ENCODE data around the gene SLC39A12.
"Not testable (repeated sequence)": the region's sequence is repeated elsewhere in the genome, so short reads cannot be mapped to it uniquely, and the experiment has no call there.

Gene SLC39A12

DNA sequence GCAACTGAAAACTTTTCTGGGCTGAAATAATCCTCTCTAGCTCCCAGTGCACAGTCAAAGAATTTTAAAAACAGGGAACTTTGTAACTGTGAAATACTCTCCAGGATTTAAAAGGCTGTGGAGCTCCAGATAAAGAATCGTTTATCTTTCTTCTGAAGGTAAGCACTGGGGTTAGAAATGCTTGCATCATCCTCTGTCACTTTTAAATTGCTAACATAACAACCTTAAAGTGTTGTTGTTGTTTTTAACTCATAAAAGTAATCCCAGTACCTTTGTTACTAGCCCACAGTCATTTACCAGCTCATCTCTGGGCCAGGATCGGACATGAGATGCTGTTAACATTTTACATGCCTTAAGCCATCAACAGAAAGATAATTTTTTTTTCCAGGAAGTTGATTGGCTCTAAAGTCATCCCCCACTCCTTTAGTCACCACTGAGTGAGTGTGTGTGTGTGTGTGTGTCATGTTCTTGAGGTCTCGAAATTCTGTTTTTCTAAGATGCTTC lies at the start of gene SLC39A12:
SLC39A12 (plus strand) TSS at position 51 of the 504 bp plus-strand sequence. CDS start 1,359 bp downstream, outside the sequence.
- no peak for DNase-seq (ENCODE audit: low read depth in 1 of 2, low spot score in 1 of 2)

DNA sequence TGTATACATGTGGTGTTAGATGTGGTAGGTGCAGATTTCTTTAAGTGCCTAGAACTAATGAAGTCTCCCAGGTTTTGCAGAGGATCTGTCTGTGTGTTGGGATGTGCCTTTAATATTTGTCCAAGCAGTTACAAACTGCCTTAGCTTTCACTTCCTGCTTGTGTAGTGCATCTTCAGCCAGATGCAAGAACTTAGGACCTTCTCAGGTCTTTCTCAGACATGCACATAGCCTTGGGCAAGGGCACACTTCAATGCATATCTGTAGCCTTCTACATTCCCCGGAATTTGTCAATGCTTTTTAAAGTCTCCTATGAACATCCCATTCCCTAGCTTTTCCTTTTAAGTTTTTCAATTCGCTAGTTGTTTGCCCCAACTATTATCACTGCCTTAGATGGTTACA lies 47.2 kb upstream of the SLC39A12 start:
- no peak for DNase-seq (ENCODE audit: low read depth in 1 of 2, low spot score in 1 of 2)

DNA sequence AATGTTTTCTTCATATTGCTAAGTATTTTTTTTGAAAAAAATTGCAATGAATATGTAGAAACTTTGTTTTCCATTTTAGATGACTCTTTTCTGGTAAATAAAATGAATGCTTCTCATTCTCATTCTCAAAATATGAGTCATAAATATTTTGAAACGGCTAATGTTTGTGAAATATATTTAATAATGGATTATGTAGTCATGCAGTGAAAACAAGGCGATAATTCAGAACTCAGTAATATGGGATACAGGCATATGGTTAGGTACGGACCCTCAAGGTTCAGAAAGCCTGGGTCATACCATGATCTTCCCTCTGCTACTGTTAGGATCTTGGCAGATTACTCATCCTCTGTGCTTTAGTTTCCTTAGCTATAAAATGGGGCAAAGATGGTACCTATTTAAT lies 46.2 kb upstream of the SLC39A12 start:
- no peak for DNase-seq (ENCODE audit: low read depth in 1 of 2, low spot score in 1 of 2)

- DNase-seq (ENCODE audit: low read depth in 1 of 2, low spot score in 1 of 2) = no peak
These were observed 45.7 kb upstream of the SLC39A12 start for GRCh38 chr10:17906002-17906401.

DNA sequence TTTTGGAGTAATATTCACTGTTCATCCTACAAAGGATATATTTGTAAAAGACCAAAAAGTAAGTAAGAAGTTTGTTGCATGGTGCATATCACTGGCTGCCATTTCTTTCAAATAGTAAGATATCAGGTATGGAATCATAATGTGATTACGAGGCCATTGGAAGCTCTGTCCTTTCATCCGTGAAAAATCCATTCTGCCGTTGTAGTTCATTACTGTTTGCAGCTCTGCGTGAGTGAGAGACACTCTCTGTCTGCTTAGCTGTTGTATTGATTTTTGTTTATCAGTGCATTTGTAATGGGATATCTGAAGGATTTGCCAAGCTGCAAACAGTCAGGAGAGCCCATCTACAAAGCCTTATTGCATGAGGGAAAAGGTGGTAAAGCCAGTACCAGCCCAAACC lies 44.1 kb upstream of the SLC39A12 start:
- DNase-seq (ENCODE audit: low read depth in 1 of 2, low spot score in 1 of 2) = no peak

- no peak for DNase-seq (ENCODE audit: low read depth in 1 of 2, low spot score in 1 of 2)
These were observed 41.5 kb upstream of the SLC39A12 start for GRCh38 chr10:17910125-17910789.

GRCh38 chr10:17912754-17913153 lies 39.0 kb upstream of the SLC39A12 start:
- no peak for DNase-seq (ENCODE audit: low read depth in 1 of 2, low spot score in 1 of 2)

DNA sequence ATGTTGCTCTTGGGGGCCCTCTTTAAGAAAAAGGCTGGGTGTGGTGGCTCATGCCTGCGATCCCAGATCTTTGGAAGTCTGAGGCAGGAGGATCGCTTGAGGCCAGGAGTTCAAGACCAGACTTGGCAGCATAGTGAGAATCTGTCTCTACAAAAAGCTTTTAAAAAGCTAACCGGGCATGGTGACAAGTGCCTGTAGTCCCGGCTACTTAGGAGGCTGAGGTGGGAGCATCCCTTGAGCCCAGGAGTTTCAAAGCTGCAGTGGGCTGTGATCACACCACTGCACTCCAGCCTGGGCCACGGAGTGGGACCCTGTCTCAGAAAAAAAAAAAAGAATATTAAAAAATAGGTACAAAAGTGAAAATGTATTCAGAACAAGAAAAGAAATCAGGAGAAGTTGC lies 38.1 kb upstream of the SLC39A12 start:
- DNase-seq (ENCODE audit: low read depth in 1 of 2, low spot score in 1 of 2) = no peak

DNA sequence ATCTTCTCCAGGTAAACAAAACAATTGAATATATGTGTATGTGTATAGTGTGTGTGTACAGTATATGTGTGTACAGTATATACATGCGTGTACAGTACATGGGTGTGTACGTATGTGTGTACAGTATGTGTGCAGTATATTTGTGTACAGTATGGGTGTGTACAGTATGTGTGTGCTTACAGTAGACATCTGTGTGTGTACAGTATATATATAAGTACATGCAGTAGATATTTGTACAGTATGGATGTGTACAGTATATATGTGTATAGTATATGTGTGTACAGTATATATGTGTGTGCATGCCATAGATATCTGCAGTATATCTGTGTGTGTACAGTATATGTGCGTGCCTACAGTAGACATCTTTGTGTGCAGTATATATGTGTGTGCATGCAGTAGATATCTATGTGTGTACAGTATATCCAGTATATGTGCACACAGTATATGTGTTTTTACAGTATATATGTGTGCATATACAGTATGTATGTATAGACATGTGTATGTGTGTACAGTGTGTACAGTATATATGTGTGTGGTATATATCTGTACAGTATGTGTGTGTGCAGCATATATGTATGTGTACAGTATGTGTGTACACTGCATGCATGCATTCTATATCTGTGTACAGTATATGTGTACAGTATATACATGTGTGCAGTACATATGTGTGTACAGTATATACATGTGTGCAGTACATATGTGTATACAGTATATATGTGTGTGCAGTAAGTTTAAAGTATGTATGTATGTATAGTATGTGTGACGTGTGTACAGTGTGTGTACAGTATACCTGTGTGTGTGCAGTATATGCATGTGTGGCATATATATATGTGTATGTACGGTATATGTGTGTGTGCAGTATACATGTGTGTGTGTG lies 37.3 kb upstream of the SLC39A12 start:
- no peak for DNase-seq (ENCODE audit: low read depth in 1 of 2, low spot score in 1 of 2)

DNA sequence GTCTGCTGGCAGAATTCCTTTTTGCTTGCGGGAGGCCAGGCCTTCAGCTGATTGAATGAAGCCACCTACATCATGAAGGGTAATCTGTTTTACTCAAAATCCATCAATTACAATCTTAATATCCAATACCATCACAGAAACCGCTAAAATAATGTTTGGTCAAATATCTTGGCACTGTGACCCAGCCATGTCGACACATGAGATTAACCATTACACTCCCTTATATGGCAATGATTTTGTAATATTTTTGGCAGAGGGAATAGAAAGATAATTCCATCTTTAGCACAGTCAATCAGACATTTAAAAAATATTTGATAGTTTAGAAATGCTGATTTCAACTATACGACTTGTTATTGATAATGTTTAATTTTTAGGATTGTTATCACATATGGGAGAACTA lies 36.5 kb upstream of the SLC39A12 start:
- no peak for DNase-seq (ENCODE audit: low read depth in 1 of 2, low spot score in 1 of 2)

GRCh38 chr10:17918187-17918903 lies 33.4 kb upstream of the SLC39A12 start:
- DNase-seq (ENCODE audit: low read depth in 1 of 2, low spot score in 1 of 2) = no peak

- DNase-seq (ENCODE audit: low read depth in 1 of 2, low spot score in 1 of 2) = no peak
These were observed 30.3 kb upstream of the SLC39A12 start for GRCh38 chr10:17921378-17921777.

GRCh38 chr10:17923728-17924127 lies 28.0 kb upstream of the SLC39A12 start:
- DNase-seq (ENCODE audit: low read depth in 1 of 2, low spot score in 1 of 2) = no peak

DNA sequence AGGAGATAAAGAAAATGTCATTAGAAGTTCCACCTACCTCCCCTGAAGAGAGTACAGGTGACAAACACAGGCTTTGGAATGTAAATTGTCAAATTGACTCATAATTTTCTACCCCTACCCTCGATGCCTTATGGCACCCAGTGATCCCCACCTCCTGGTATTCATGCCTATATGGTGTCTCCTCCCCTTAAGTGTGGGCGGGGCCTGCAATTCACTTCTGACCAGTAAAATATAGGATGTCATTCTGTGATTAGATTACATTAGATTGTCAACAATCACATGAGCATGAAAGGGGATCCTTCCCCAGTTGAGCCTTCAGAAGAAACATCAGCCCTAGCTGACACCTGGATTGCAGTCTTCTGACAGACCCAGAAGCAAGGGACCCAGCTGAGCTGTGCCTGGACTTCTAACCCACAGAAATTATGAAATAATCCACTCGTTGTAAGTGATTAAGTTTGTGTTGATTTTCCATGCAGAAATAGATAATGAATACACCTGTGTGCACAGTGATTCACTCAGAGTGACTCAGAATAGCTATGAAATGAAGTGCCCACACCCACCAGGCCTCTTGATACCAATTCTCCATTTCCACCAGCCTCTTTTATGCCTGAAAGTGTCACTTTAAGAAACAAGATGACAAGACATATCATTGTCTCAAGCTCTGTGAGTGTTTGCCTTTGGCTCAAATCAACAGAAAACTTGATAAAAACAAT lies 8.5 kb upstream of the SLC39A12 start:
- DNase-seq (ENCODE audit: low read depth in 1 of 2, low spot score in 1 of 2) = no peak

GRCh38 chr10:17950269-17950668 lies 1.4 kb upstream of the SLC39A12 start:
- DNase-seq (ENCODE audit: low read depth in 1 of 2, low spot score in 1 of 2) = not testable (repeated sequence)

- DNase-seq (ENCODE audit: low read depth in 1 of 2, low spot score in 1 of 2) = no peak
These were observed 992 bp upstream of the SLC39A12 start for GRCh38 chr10:17950726-17951125.

DNA sequence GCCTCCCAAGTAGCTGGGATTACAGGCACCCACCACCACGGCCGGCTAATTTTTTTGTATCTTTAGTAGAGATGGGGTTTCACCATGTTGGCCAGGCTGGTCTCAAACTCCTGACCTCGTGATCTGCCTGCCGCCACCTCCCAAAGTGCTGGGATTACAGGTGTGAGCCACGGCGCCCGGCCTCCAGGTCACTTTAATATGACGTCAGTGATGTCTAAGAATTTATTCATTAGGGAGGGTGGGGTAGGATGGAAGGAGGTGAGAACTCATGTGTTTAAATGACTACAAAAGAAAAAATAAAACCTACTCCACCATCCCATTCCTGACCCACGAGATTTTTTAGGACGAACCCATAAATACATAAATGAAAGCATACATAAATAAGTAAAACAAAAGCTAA lies 2.7 kb downstream of the SLC39A12 start:
- DNase-seq (ENCODE audit: low read depth in 1 of 2, low spot score in 1 of 2) = not testable (repeated sequence)

- no peak for DNase-seq (ENCODE audit: low read depth in 1 of 2, low spot score in 1 of 2)
These were observed 3.1 kb downstream of the SLC39A12 start for GRCh38 chr10:17954861-17955260.

- DNase-seq (ENCODE audit: low read depth in 1 of 2, low spot score in 1 of 2) = no peak
These were observed 6.3 kb downstream of the SLC39A12 start for GRCh38 chr10:17958049-17958448.

DNA sequence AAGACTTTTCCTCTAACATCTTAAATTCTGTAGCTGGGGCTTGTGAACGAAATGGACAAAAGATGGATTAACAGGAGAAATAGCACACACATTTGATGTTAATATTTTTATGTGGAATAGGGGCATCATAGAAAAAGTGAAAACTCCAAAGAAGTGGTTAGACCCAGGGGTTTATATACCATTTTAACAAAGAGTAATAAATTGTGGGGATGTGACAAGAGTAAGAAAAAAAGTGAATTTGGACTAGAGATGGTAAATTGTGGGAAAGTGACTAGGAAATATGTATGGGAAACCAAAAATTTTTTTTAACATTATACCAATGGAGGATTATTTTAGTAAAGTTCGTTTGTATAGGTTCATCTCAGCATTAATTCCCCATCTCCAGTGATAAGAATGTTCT lies 8.2 kb downstream of the SLC39A12 start:
- DNase-seq (ENCODE audit: low read depth in 1 of 2, low spot score in 1 of 2) = no peak
